Left ventricle myocardium inferior (tissue), 1 donor: ENCODE measurements around the gene SETBP1. TPM values are rescaled to one million over a fixed set of nuclear protein-coding genes. Genes with fewer than 3 reads are reported as not detected.

Experiments used
- DNase-seq: peaks from one replicate; pipeline ENCODE4 v3.0.0-alpha.2; 2020
- H3K27ac ChIP-seq: fragments of 200-600 bp; replicated peaks from 2 replicates; pipeline ENCODE4 v1.8.0; 2021
- H3K27me3 ChIP-seq: fragments of 200-600 bp; 2 replicates; pipeline ENCODE4 v1.8.0; 2021; ENCODE audit warnings: low read depth
- H3K36me3 ChIP-seq: fragments of 200-600 bp; 2 replicates; pipeline ENCODE4 v1.8.0; 2021
- H3K4me1 ChIP-seq: fragments of 200-600 bp; 2 replicates; pipeline ENCODE4 v1.8.0; 2021
- H3K4me3 ChIP-seq: fragments of 200-600 bp; 2 replicates; pipeline ENCODE4 v1.8.0; 2021; ENCODE audit warnings: mild to moderate bottlenecking, moderate library complexity
- H3K9me3 ChIP-seq: fragments of 200-600 bp; replicated peaks from 2 replicates; pipeline ENCODE4 v1.8.0; 2021
- CTCF ChIP-seq: fragments of 200-600 bp; IDR thresholded peaks from 2 replicates; pipeline ENCODE4 v1.8.0; 2021; ENCODE audit warnings: antibody characterized with exemption, mild to moderate bottlenecking, borderline replicate concordance
- intact Hi-C: fragments of 100-400 bp; cut with micrococcal nuclease; formaldehyde crosslinking; loops from one replicate; pipeline ENCODE4 v1.11.0; 2022
- total RNA-seq: library from RNA; stranded (reverse); fragmentation: NEBNext Ultra II Directional; extraction: Animal tissue kit (Norgen Biotek cat#: 25700); gene quantifications from one replicate; pipeline ENCODE4 v1.2.1, GENCODE V29; 2021
- donor health status: DM: no; HTN: yes; CAD: no; lungs with severe emphysema.

The SETBP1 gene
- total RNA-seq, 1 donor from 2014 or later: 10.3 TPM

- intact Hi-C loops: no loop called here
These were observed 23.6 kb downstream of the SETBP1 start for GRCh38 chr18:44704135-44704789.

GRCh38 chr18:44705075-44705675 lies 24.5 kb downstream of the SETBP1 start:
- no peak for DNase-seq
- no peak overlapping the region for H3K4me3 ChIP-seq
- H3K27ac ChIP-seq: no peak overlapping the region
- intact Hi-C loops: no loop called here
- no peaks in the 10 kb centered on the region for H3K9me3 ChIP-seq
- H3K27me3 ChIP-seq: no peaks in the 10 kb centered on the region
- peaks cover 46% of the 10 kb centered on the region for H3K4me1 ChIP-seq
- no peak for TF ChIP-seq CTCF
- H3K36me3 ChIP-seq: no peaks in the 10 kb centered on the region

More at GRCh38 chr18:44704135-44704789, 23.6 kb downstream of the SETBP1 start:
- H3K36me3 ChIP-seq: no peaks in the 10 kb centered on the region
- no peak overlapping the region for H3K27ac ChIP-seq
- no peak for TF ChIP-seq CTCF
- H3K4me1 ChIP-seq: peaks cover 46% of the 10 kb centered on the region
- H3K4me3 ChIP-seq: no peak overlapping the region
- no peaks in the 10 kb centered on the region for H3K27me3 ChIP-seq
- no peaks in the 10 kb centered on the region for H3K9me3 ChIP-seq
- no peak for DNase-seq

- intact Hi-C loops: no loop called here
- Histone ChIP-seq H3K9me3 (no peaks in the 10 kb centered on the region), H3K27ac (peak overlapping the region; percentile 65), H3K4me3 (no peak overlapping the region), H3K4me1 (peaks cover 33% of the 10 kb centered on the region), H3K36me3 (peaks cover 5% of the 10 kb centered on the region), H3K27me3 (no peaks in the 10 kb centered on the region)
- no peak for DNase-seq
- no peak for TF ChIP-seq CTCF
These were observed 27.9 kb downstream of the SETBP1 start for GRCh38 chr18:44708451-44709083.

GRCh38 chr18:44709307-44710126 lies 28.8 kb downstream of the SETBP1 start:
- no peaks in the 10 kb centered on the region for H3K9me3 ChIP-seq
- H3K4me1 ChIP-seq: peaks cover 33% of the 10 kb centered on the region
- H3K36me3 ChIP-seq: peaks cover 5% of the 10 kb centered on the region
- no peak for DNase-seq
- H3K4me3 ChIP-seq: no peak overlapping the region
- no peak for TF ChIP-seq CTCF
- H3K27me3 ChIP-seq: no peaks in the 10 kb centered on the region
- intact Hi-C loops: no loop called here
- H3K27ac ChIP-seq: peak overlapping the region; percentile 64

GRCh38 chr18:44710931-44711330 lies 30.2 kb downstream of the SETBP1 start:
- H3K27ac ChIP-seq: no peak overlapping the region
- peaks cover 39% of the 10 kb centered on the region for H3K4me1 ChIP-seq

More at GRCh38 chr18:44710931-44711330, 30.2 kb downstream of the SETBP1 start:
- Histone ChIP-seq H3K4me3 (no peak overlapping the region), H3K9me3 (no peaks in the 10 kb centered on the region), H3K27me3 (no peaks in the 10 kb centered on the region), H3K36me3 (peaks cover 5% of the 10 kb centered on the region)
- TF ChIP-seq CTCF: no peak
- DNase-seq: no peak
- intact Hi-C loops: no loop called here
